ENCODE data around the gene FNDC11.

The FNDC11 gene

DNA sequence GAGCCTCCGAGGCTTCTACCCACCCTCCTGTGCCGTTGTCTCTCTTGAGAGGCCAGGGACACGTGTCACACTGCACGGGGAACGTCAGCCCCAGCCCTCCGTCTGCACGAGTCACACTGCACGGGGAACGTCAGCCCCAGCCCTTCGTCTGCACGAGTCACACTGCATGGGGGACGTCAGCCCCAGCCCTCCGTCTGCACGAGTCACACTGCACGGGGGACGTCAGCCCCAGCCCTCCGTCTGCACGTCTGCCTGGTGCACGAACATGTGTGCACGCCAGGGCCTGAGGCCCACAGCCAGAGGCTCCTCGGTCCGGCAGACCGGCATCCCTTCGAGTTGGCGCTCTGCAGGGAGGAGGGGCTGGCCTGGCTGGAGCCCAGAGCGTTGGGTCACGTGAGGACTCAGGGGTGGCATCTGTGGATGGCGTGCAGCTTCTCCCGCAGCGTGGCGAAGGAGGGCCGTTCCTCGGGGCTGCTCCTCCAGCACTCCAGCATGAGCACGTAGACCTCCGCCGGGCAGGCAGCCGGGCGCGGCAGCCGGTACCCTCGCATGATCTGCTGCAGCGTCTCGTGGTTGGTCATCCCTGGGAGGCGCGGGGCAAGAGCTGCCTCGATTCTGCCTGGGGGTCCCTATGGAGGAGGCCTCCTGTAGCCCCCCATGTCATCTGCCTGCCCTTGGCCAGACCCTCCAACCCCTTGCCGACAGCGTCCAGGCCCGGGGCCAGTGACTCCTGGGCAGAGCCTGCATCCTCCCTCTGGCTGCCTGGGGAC, 13.4 kb upstream of the FNDC11 start:
- no peak for DNase-seq (ENCODE audit: low read depth)

DNA sequence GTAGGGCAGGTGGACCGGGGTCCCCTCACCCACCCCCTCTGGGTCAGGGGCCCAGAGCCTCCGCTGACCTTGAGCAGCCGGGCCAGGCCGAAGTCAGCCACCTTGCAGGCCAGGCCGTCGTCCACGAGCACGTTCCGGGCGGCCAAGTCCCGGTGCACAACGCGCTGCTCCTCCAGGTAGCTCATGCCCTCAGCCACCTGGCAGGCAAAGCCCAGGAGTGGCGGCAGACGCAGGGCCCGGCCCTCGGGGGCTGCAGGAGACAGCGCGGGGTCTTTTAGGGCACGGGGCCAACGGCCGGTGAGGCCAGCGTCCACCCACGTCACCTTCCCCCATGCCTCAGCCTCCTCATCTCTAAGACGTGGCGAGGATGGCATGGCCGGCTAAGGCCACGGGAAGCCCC, 12.6 kb upstream of the FNDC11 start:
- no peak for DNase-seq (ENCODE audit: low read depth)

DNA sequence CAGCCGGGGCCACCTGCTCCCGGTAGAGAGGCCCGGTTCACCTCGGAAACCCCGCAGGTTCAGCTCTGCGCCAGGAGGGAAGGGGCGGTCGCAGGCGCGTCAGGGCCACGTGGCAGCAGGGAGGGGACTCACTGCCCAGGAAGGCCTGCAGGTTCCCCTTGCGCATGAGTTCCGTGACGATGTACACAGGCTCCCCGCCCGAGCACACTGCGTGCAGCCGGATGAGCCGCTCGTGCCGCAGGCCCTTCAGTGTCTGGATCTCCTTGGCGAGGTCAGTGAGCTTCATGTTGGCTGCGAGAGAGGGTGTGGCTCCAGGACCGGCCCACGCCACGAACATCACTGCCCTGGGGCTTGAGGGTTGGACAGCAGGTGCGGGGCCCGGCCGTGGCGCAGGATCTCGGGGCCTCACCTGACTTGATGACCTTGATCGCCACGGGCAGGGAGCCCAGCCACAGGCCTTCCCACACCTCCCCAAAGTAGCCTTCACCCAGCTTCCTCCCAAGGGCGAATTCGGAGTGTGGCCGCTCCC, 11.9 kb upstream of the FNDC11 start:
- DNase-seq (ENCODE audit: low read depth), result no peak

DNA sequence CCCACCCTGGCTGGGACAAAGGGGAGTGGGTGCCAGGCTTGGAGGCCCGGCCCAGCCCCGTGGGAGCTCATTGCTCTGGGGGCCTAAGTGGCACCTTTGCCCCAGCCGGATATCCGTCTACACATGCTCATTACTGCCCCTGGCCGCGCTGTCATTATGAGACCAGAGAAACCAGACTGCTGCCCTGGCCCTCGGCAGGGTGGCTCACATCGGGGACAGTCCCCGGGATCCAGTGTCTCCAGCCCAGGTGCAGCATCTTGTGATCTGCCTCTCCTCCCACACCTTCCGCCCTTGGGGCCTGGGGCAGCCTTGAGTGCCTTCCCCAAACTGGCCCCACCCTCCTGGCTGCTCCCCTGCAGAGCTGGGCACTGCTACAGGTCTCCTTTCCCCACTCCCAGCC, 11.3 kb upstream of the FNDC11 start:
- DNase-seq (ENCODE audit: low read depth), result no peak

DNA sequence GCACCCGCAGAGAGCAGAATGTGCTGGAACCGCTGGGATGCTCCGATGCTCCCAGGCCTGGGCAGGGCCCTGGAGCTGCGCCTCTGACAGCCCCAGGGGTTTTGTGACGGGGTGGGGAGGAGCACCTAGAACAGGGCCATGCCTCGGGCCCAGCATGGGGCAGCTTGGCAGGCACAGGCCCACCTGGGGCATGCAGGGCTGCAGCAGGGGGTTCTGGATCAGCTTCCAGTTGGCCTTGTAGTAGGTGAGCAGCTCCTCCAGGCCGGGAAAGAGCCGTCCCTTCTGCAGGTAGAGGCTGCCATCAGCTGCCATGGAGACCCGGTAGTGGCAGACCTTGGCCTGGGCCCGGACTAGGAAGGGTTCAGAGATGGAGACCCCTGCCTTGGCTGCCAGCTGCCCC, 10.8 kb upstream of the FNDC11 start:
- no peak for DNase-seq (ENCODE audit: low read depth)

DNA sequence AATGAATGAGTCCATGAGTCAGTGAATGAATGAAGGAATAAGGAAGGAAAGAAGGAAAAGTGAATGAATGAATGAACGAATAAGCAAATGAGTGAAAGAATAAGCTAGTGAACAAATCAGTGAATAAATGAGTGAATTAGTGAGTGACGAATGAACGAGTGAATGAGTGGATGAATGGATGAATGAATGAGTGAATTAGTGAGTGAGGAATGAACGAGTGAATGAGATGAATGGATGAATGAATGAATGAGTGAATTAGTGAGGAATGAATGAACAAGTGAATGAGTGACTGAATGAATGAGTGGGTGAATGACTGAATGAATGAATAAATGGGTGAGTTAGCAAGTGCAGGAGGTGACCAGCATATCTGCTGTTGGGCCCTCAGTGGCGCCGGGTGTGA, 10.2 kb upstream of the FNDC11 start:
- no peak for DNase-seq (ENCODE audit: low read depth)

DNA sequence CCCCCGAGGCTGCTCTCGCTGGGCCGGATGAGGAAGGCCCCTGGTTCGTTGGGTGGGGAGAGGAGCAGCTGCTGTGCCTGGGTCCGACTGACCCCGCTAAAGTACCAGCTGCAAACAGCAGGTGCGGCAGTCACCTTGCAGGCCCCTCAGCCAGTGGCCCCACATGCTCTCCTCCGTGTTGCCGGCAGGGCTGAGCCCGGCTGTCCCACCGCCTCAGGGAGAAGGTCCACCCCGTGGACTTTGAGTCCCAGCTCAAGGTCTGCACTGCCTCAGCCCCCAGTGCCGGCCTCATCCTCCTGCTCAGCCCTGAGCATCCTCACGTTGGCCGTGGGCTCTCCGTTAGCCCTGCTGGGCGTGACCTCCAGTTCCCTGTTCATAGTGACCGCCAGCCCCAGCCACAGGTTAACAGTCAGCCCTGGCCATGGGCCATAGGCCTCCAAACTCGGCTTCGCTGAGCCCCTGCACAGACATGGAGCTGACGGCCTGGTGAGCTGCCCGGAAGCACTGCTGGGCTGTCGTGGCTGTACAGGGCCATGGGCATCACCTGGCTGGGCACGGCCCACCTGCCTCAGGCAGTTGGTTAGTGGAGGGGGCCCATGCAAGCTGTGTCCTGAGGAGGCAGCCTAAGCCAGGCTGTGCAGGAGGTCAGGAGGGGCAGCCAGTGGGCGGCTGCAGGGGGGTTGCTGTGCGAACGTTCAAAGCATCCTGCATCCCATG, 9.6 kb upstream of the FNDC11 start:
- DNase-seq (ENCODE audit: low read depth), result no peak

DNA sequence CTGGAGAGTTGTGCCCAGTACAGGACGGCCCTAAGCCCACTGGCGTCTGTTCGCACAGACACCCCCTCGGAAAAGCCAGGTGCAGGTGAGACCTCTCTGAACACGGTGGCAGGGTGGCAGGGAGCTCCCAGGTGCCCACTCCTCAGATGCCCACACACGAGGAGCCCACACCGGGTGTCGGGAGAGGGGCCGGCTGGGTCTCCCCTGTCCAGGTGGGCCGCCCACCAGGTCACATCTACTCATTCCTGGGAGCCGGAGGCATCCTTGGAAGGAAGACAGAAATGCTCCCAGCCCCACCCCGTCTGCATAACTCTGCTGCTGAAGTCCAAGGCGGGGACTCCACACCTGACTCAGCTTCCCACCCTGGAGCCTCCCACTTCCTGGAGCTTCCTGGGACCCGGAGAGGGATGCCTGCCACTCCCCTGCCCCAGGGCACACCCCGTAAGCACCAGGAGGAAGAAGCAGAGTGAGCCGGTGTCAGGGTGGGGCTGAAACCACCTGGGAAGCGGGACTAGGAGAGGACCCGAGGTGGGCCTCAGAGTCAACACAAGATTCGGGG, 8.9 kb upstream of the FNDC11 start:
- no peak for DNase-seq (ENCODE audit: low read depth)

DNA sequence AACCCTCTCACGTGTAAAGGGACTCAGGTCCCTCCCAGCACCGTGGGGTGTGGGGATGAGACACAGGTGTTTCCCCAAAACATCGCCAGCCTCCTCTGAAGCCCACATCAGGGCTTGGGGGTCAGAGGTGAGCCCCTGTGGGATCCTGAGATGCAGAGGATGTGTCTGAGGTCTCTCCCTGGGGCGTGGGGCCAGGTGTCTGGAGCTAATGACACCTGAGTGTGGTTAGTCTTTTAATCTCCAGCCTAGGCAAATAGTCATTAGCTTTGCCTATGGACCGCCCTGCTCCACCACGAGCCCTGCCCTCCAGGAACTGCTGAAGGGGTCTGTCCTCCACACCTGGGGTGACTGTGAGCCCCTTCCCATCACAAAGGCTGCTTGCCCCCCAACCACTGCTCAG, 8.1 kb upstream of the FNDC11 start:
- no peak for DNase-seq (ENCODE audit: low read depth)

DNA sequence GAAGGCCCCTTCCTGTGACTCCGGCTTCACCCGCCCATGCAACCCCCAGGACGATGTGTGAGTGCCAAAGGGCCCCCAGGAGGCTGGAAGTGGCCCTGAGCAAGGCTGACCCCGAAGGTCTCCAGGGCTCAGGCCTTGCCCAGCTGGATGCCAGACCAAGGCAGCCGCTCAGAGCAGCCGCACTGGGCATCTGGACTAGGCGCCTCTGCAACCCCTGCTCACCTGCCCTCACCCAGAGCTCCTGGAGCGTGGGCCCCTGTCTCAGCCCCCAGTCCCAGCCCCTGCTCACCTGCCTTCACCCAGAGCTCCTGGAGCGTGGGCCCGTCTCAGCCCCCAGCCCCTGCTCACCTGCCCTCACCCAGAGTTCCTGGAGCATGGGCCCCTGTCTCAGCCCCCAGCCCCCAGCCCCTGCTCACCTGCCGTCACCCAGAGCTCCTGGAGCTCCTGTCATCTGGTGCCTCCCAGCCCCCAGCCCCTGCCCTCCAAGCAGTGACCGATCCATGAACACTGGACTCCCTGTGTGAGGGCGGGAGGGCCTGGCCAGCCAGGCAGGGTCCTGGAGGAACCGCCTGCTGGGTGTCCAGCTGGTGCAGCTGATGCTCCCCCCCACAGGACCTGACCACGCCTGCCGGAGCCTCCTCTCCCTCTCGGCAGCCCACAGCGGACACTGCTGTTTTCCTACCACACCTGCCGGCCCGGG, 7.6 kb upstream of the FNDC11 start:
- DNase-seq (ENCODE audit: low read depth), result no peak

DNA sequence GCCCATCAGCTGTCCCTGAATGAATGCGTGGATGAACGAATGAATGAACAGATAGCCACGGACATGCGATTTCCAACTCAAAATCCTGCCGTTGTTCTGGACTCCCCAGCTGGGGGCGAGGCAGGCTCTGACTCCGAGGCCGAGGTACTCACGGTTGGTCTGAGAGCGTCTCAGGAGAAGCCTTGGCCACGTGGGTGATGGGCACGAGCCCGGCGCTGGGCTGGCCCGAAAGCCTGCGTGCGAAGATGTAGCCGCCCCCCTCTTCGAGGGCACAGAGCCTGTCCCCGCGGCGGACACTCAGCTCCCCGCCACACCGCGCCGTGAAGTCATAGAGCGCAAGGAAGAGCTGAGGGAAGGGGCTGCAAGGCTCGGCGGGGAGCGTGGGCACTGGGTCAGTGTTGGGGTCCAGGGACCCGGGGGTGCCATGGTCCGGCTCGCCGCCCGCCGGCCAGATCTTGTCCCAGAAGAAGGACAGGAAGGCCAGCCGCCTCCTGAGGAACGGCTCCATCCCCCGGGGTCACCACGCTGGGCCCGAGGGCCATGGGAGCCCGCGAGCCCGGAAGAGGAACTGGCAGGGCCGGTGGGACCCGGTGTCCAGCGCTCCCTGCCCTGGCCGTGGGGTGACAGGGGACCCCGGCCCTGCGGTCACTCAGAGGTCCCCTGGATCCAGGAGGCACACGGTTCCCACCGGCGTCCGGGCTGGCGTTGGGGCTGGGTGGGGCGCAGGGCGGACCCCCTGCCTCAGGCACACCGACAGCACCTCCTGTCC, 6.8 kb upstream of the FNDC11 start:
- no peak for DNase-seq (ENCODE audit: low read depth)

DNA sequence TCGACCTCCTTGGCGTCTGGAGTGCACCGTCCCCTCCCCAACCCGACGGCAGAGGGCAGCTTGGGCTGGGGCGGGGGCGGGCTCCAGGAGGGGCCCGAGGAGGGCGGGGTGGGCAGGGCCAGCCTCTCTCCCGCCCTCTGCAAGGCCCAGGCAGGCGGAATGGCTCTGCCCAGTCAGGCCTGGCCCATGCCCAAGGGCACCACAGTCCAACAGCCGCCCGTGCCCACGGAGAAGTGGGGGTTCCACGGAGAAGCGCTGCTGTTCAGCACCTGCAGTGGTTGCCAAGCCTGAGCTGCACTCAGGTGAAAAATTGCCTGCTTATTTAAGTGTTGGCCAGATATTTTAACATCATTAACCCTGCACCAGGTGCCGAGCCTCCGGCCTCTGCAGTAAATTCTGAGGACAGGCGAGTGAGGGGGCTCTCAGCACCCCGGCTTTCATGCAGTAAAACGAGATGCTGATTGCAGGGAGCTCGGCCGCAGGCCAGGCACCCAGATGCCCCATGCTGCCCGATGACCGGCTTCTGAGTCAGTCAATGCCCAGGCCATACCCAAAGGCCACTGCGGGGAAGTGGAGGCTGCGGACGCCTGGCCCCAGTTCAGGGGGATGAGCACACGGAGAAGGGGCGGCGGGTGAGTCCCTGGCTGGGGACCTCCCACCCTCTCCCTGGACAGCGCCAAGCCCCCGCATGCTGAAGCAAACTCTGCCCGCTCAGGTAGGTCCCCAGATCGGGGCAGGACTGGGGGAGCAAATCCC, 6.1 kb upstream of the FNDC11 start, which contains the start of gene SRMS:
Gene SRMS (minus strand): TSS at position 25 of the 756 bp plus-strand sequence. CDS start 286 bp downstream, outside the sequence.
- DNase-seq (ENCODE audit: low read depth), result no peak

DNA sequence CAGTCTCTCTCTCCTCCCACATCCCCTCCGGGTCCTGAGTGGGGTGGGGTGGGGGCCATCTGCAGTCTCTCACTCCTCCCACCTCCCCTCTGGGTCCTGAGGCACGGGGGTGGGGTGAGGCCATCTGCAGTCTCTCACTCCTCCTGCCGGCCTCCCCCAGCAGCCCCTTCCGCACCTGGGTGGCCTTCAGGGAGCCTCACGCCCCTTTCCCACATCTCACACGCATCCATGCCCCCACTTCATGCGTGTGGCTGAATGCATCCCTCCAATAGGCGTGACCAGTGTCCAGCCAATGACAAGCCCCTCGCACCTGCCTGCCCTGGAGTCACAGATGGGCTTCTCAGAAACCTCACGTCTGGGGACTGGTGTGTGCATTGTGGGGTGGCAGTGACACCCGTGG, 5.4 kb upstream of the FNDC11 start:
- DNase-seq (ENCODE audit: low read depth), result no peak

DNA sequence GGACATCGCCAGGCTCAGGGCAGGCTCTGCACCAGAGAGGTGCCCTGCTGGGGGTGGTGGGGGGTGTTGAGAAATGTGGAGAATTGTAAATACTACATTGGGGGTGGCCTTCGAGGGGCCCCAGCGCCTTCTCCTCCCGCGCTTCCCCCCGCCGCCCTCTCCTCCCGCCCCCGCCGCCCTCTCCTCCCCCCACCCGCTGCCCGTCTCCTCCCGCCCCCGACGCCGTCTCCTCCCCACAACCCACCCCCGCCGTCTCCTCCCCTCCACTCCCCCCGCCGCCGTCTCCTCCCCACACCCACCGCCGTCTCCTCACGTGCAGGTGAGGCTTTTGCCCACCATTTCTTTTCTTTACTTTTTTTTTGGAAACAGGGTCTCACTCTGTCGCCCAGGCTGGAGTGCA, 4.9 kb upstream of the FNDC11 start:
- DNase-seq (ENCODE audit: low read depth), result no peak

DNA sequence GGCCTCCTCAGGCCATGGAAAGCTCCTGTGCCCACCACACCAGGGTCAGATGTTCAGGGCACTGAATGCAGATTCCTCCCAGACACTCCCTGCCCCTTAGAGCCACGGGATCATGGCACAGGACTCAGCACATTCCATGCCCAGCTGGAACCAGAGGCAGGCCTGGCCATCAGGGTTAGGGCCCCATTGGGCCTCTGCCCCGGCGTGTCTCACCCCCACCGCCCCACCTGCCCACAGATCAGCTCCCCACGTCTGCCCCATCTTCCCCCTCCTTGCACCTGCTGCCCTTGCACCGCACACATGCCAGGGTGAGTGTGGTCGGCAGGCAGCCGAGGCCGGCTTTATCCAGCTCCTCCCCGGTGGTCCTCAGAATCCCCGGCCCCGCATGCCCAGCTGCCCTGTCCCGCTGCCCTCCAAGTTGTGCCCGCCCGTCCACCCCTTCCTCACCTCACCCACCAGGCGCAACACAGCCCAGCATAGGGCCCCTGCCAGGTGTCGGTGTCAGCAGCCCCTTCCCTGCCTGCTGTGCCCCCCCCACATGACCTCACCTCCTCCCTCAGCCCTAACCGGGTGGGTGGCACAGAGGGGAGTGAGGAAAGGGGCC, 4.2 kb upstream of the FNDC11 start:
- DNase-seq (ENCODE audit: low read depth), result no peak

DNA sequence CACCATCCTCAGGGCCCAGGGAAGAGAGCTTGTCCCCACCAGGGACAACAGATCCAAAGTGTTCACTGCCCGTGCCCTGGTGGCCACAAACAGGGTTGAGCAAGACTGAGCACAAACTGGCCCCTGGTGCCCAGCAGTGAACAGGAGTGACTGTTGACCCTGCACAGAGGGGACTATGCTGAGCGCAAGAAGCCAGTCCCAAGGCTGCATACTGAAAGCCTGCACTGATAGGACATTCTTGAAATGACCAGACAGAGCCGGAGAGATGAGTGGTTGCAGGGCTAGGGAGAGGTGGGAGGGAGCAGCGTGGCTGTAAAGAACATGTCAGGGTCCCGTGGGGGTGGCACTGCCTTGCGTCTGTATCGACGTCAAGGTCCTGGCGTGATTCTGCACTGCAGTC, 2.9 kb upstream of the FNDC11 start:
- no peak for DNase-seq (ENCODE audit: low read depth)

DNA sequence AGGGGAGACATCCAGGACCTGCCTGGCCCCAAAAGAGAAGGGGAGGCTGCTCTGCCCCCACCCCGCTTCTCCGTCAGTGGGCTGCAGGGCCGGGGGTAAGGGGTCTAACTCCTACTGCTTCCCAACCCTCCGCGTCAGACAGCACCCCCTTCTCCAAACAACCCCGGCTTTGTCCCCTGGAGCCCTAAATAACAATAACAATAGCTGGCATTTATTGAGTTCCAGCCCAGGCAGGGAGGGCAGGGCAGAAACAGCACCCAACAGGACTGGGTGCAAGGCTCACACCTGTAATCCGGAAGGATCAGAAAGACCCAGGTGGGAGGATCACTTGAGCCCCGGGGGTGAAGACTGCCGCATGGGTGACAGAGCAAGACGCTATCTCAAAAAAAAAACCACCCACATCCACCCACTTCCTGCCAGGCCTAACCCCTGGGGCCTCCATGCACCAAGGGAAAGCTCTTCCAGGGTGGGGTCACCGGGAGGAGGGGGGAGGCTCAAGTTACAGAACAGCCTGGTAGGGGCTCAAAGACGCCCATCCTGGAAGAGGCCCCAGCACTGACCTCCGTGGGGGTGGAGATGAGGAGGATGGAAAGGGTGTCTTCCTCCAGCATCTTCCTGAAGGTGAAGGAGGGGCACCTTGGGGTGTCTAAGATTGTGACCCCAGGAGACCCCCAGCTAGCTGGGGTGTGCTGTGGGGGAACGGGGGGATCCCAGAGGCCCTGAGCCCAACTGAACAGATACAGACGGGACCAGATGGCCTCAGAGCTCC, 1.3 kb upstream of the FNDC11 start:
- no peak for DNase-seq (ENCODE audit: low read depth)

DNA sequence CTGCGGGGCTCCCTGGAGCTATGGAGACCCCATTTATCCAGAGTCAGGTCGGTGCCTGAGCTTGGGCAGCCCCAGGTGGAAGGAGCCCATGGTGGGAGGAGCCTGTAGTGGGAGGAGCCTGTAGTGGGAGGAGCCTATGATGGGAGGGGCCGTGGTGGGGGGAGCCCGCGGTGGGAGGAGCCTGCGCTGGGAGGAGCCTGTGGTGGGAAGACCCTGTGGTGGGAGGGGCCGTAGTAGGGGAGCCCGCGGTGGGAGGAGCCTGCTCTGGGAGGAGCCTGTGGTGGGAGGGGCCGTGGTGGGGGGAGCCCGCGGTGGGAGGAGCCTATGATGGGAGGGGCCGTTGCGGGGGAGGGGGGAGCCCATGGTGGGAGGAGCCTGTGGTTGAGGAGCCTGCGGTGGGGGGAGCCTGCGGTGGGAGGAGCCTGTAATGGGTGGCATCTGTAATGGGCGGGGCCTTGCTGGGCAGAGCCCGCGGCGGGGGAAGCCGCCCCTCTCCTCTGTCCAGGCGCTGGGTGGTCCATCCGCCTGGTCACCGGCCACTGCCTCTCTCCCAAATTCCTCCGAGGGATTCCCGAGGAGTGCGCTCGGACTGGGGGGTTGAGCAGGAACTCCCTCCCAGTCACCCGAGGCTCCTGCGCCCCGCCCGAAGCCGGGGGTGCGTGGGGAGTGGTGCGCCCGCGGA, 567 bp upstream of the FNDC11 start:
- peak; percentile 81 for DNase-seq (ENCODE audit: low read depth)
